T47D (cell line): ENCODE results near the gene AARS2.

ENCODE experiments used
- DNase-seq, 2 experiments: peaks; one replicate each; pipeline versions ENCODE4 v3.0.0 to v3.0.0-alpha.2; 2011 to 2012; ENCODE audit warnings: low read depth in 1 of 2, low spot score in 1 of 2
- JUND ChIP-seq: IDR thresholded peaks from 2 replicates; pipeline ENCODE4 v1.6.1; 2012; ENCODE audit warnings: low read depth
- in situ Hi-C: cut with HindIII; loops from 2 replicates; pipeline ENCODE4 v1.10.0; 2016; ENCODE audit warnings: low sequenced_read_pairs, low pct_unique_long_range_greater_than_20kb

Gene AARS2

DNA sequence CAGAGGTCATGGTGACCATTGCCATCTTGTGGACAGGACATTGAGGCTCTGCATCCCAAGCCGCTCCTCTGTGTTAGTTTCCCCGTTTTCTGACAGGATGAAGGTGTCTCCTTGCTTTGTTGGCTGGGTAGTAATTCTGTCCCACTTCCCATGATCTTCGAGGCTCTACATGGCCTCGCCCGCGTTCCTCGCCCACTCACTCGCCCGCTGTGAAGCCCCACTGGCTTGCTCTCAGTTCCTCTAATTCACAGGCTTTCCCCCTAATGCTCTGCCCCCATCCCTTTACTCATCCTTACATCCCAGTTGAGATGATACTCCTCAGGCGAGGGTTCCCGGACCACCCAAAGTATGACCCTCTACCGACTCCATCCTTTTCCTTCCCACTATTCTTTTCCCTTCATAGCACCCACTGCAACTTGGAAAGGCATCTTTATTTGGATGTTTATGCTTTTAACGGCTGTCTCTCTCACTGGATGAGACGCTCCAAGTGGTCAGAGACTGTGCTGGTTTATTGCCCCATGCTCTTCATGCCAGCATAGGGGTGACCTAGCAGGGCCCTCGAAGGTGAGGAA is 55.3 kb downstream of the AARS2 start:
- no peak for DNase-seq
- in situ Hi-C loops: no loop called here
- no peak for TF ChIP-seq JUND

GRCh38 chr6:44257025-44257752 is 56.0 kb downstream of the AARS2 start, which contains the start of gene SLC35B2:
Gene SLC35B2 (minus strand): TSS chr6:44257528. CDS start chr6:44257410, 118 bp downstream.
- DNase-seq: peak; percentile 72 to 77
- in situ Hi-C loops: no loop called here
- no peak for TF ChIP-seq JUND

- no peak for DNase-seq
- in situ Hi-C loops: no loop called here
- TF ChIP-seq JUND: no peak
These were observed 56.4 kb downstream of the AARS2 start for GRCh38 chr6:44256775-44257024.

DNA sequence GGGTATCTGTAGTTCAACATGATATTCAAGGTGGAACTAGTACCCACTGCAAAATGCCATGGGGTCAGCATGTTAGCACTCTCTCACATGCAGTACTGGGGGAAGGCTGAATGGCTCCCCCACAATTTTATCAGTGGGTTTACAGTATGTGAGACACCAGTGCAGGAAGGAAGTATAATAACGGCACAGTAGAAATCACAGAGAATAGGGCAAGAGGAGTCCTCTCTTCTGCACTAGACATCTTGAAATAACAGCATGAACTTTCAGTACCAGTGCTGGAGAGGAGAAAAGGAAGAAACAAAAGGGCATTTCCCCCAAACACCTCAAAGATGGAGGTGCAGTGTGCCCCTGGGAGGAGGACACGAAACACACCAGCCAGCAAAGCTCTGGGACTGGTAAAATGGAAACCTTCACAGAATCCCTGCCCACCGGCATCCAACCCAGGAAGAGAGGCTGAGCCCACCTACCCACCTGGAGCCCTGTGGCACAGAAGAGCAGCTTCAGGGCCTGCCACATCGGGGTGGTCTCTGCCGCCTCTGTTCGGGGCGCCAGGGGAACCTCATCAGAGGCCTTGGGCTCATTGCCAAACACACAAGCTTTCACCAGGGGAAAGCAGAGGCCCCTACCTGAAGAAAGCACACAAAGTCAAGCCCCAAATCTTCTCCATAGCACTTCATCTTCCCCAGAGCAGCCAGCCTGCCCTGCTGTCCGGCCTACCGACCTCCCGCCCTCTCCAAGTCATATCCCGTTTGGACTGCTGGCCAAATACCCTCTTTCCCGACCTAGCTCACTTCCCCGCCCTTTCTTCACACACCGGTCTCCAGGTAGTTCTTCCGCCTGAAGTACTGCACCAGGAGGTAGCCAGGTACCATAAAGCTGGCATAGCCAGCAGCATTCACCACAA is 57.0 kb downstream of the AARS2 start:
- peak in 1 of 2 experiments; percentile 42 for DNase-seq
- TF ChIP-seq JUND: no peak
- in situ Hi-C loops: no loop called here

- in situ Hi-C loops: no loop called here
- DNase-seq: peak in 1 of 2 experiments; percentile 35
- no peak for TF ChIP-seq JUND
These were observed 57.9 kb downstream of the AARS2 start for GRCh38 chr6:44255105-44255808.

GRCh38 chr6:44254191-44255104 is 58.7 kb downstream of the AARS2 start:
- no peak for TF ChIP-seq JUND
- no peak for DNase-seq
- in situ Hi-C loops: no loop called here

DNA sequence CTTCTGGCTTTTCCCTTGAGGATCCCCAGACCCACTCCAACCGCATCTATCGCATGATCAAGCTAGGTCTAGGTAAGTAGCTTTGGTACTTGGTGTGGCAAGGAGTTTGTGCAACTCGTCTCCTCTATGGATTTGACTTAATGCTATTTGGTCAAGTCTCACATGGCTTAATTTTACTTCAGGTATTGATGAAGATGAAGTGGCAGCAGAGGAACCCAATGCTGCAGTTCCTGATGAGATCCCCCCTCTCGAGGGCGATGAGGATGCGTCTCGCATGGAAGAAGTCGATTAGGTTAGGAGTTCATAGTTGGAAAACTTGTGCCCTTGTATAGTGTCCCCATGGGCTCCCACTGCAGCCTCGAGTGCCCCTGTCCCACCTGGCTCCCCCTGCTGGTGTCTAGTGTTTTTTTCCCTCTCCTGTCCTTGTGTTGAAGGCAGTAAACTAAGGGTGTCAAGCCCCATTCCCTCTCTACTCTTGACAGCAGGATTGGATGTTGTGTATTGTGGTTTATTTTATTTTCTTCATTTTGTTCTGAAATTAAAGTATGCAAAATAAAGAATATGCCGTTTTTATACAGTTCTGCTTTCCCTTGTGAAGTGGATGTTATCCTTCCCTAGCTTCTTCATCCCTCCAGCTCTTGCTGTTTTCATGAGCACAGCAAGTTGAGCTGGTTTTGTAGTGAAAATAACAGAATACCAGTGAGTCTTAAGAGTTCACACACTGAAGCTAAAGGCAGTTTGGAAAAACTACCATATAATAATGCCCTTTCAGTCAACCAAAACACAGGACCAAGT is 59.6 kb downstream of the AARS2 start:
- in situ Hi-C loops: no loop called here
- DNase-seq: peak in 1 of 2 experiments; percentile 75
- no peak for TF ChIP-seq JUND

DNA sequence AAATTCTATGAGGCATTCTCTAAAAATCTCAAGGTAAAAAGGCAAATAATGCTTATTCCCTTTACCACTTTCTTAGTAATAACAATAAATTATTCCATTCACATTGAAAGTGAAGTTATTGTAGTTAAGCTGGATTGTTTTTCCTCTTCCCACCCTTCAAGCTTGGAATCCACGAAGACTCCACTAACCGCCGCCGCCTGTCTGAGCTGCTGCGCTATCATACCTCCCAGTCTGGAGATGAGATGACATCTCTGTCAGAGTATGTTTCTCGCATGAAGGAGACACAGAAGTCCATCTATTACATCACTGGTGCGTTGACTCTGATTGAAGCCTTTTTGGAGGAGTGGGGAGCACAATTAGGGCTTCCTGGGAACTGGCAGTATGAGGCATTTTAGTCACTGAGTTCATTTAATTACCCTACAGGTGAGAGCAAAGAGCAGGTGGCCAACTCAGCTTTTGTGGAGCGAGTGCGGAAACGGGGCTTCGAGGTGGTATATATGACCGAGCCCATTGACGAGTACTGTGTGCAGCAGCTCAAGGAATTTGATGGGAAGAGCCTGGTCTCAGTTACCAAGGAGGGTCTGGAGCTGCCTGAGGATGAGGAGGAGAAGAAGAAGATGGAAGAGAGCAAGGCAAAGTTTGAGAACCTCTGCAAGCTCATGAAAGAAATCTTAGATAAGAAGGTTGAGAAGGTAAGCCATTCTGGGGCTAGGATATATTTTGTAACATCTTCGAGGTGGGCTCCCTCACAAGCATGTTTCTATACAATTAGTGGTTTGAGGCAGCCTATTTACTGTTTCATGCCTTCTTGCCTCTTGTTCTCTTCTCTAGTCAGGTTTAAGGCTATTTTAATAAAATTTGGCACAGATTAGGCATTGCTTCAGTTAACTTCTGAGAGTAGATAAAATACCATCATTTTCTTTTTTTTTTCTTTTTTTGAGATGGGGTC is 61.3 kb downstream of the AARS2 start:
- TF ChIP-seq JUND: no peak
- no peak for DNase-seq
- in situ Hi-C loops: no loop called here

GRCh38 chr6:44250718-44251123 is 62.4 kb downstream of the AARS2 start:
- no peak for DNase-seq
- no peak for TF ChIP-seq JUND
- in situ Hi-C loops: no loop called here

DNA sequence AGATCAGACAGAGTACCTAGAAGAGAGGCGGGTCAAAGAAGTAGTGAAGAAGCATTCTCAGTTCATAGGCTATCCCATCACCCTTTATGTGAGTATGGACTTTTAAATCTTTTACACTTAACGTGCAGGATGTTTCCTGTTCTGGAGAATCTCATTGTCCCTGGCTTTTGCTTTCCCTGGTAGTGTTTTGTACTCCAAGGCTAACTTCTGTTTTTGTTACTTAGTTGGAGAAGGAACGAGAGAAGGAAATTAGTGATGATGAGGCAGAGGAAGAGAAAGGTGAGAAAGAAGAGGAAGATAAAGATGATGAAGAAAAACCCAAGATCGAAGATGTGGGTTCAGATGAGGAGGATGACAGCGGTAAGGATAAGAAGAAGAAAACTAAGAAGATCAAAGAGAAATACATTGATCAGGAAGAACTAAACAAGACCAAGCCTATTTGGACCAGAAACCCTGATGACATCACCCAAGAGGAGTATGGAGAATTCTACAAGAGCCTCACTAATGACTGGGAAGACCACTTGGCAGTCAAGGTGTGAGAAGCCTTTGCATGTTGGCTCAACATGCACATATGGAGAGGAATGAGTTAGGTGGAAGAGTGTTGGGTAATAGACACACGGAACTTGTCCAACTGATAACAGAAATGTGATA is 63.0 kb downstream of the AARS2 start:
- in situ Hi-C loops: no loop called here
- DNase-seq: no peak
- TF ChIP-seq JUND: no peak
